ENCODE measurements around the gene DAP.
"Not testable (repeated sequence)": the region's sequence is repeated elsewhere in the genome, so short reads cannot be mapped to it uniquely, and the experiment has no call there.

DAP gene

GRCh38 chr5:10632110-10632761, 128.8 kb downstream of the DAP start:
- no peak for DNase-seq (ENCODE audit: low read depth)
- no peak overlapping the region for H3K4me3 ChIP-seq (ENCODE audit: low read length)
- TF ChIP-seq CTCF (conservative IDR thresholded peaks at IDR 0.05; ENCODE audit: low read depth, low read length), result no peak

- TF ChIP-seq CTCF (conservative IDR thresholded peaks at IDR 0.05; ENCODE audit: low read depth, low read length), result no peak
- DNase-seq (ENCODE audit: low read depth), result no peak
- H3K4me3 ChIP-seq (ENCODE audit: low read length), result no peak overlapping the region
These were observed 129.6 kb downstream of the DAP start for GRCh38 chr5:10631316-10631996.

DNA sequence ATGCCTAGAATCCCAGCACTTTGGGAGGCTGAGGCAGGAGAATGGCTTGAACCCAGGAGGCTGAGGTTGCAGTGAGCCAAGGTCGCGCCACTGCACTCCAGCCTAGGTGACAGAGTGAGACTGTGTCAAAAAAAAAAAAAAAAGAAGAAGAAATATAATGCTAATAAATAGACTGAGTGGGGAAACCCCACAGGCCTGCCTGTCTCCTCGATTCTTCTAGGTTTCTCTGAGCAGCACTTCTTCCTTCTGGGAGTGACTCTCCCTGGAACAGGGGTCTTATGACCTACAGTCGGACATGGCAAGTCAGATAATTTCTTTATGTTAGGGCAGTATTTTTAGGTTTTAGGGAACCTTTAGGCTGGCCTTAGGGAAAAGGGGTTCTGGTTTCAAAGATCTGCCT, 130.3 kb downstream of the DAP start:
- DNase-seq (ENCODE audit: low read depth); H3K4me3 ChIP-seq (ENCODE audit: low read length): not testable (repeated sequence)

DNA sequence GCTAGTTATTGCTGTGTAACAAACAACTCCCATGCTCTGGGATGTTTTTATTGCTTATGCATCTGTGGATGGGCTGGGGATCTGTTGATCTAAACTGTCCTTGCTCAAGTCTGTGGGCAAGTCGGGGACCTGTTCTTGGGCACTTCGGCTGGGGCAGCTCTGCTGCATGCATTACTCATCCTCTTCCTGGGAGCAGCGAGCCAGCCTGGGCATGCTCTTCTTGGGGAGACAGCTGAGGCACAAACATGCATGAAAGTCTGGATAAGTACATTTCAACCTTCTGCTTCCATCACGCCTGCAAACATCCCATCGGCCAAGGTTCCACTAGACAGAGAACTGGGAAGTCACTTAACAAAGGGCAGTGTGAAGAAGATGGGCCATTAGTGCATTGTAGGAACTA, 130.9 kb downstream of the DAP start:
- no peak for DNase-seq (ENCODE audit: low read depth)
- TF ChIP-seq CTCF (conservative IDR thresholded peaks at IDR 0.05; ENCODE audit: low read depth, low read length), result no peak
- no peak overlapping the region for H3K4me3 ChIP-seq (ENCODE audit: low read length)

DNA sequence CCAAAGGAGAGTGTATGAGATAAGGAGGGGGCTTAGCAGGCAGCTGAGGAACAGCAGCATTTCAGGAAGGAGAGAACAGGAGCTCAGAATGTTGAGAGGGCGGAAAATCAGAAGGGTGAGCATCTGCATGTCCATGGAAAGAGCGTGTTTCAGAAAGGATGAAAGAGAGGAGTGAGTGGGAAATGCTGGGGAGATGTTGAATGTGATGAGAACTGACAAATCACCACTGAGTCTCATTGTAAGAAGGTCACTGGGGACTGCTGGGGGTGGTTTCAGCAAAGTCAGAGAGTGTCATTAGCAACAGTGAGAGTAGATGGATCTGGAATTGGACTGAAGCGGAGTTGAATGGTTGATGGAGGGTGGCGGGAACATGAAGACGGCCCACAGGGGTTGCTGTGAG, 131.4 kb downstream of the DAP start:
- DNase-seq (ENCODE audit: low read depth), result no peak
- H3K4me3 ChIP-seq (ENCODE audit: low read length), result no peak overlapping the region
- TF ChIP-seq CTCF (conservative IDR thresholded peaks at IDR 0.05; ENCODE audit: low read depth, low read length), result no peak

All from retinal pigment epithelial cell (primary cell).